Ovary (tissue), 9 donors: Measurements from ENCODE around the gene POF1B. TPM values are rescaled to one million over a fixed set of nuclear protein-coding genes. Genes with fewer than 3 reads are reported as not detected.
A peak's percentile ranks its signal among the peaks of the same experiment; 100 is the strongest.
"Not testable (repeated sequence)": the region's sequence is repeated elsewhere in the genome, so short reads cannot be mapped to it uniquely, and the experiment has no call there.

Experiments
- DNase-seq, 5 donors: peaks; one replicate each; pipeline ENCODE4 v3.0.0-alpha.2; 2019 to 2020
- H3K27ac ChIP-seq, 2 donors: fragments of 200-600 bp; one replicate each; pipeline versions ENCODE4 v1.5.1 to v1.8.0; 2019 to 2022
- H3K27me3 ChIP-seq: fragments of 200-600 bp; one replicate; pipeline ENCODE4 v1.8.0; 2022
- H3K36me3 ChIP-seq: fragments of 200-600 bp; sonication (generic); one replicate; pipeline ENCODE4 v1.5.1; 2019
- H3K4me1 ChIP-seq: one replicate; pipeline ENCODE4 v1.8.1; 2013; ENCODE audit warnings: mild to moderate bottlenecking, moderate library complexity; ENCODE audit not compliant: insufficient read depth
- H3K4me3 ChIP-seq: fragments of 200-600 bp; sonication (generic); one replicate; pipeline ENCODE4 v1.5.1; 2017
- H3K9me3 ChIP-seq, 2 donors: fragments of 200-600 bp in 1 of 2; sonication (generic) in 1 of 2; one replicate each; pipeline versions ENCODE4 v1.5.1 to v1.8.1; 2013 to 2019; ENCODE audit warnings: mild to moderate bottlenecking in 1 of 2, moderate library complexity in 1 of 2
- EP300 ChIP-seq: sonication (generic); formaldehyde crosslinking; IDR thresholded peaks from one replicate; pipeline ENCODE4 v1.6.1; 2017; ENCODE audit warnings: antibody characterized with exemption
- POLR2A ChIP-seq: fragments of 450-650 bp; IDR thresholded peaks from one replicate; pipeline ENCODE4 v1.6.1; 2017; ENCODE audit warnings: antibody characterized with exemption, mild to moderate bottlenecking, moderate library complexity
- WGBS, 3 donors: extraction: QIAGEN DNeasy Blood & Tissue Kit in 1 of 3; methylation state at CpG; one replicate each; pipeline versions ENCODE4 v1.1.5 to v1.1.7; 2013 to 2017; 5-methylcytosine and 5-hydroxymethylcytosine counted together
- intact Hi-C, 4 donors: fragments of 100-400 bp; cut with DNase I; formaldehyde crosslinking; loops; one replicate each; pipeline versions ENCODE4 v1.11.0 to v1.15.1; 2022 to 2023
- polyA plus RNA-seq, 2 donors: library from polyadenylated mRNA; stranded (reverse); fragments of 200-250 nt in 1 of 2; fragments of 350-450 nt in 1 of 2; fragmentation: Illumina TruSeq in 1 of 2; extraction: RNeasy Lipid Tissue Mini Kit (QIAGEN cat#74804) in 1 of 2; gene quantifications; one replicate each; pipeline ENCODE4 v1.2.3, GENCODE V29; 2013 to 2014
- total RNA-seq, 7 donors: library from RNA; depleted of rRNA in 2 of 7; stranded (reverse); fragments of >200 nt in 2 of 7; fragmentation: NEBNext Ultra II Directional in 3 of 7; extraction: Animal tissue kit (Norgen Biotek cat#: 25700) in 3 of 7; gene quantifications; one replicate each; pipeline versions ENCODE4 v1.1.0 to v1.2.4, GENCODE V29; 2016 to 2023
- TF ChIP-seq, protein P1 (sequence below), 3 donors: fragments of 450-650 bp in 2 of 3; fragments of 200-600 bp in 1 of 3; IDR thresholded peaks; one replicate each; pipeline versions ENCODE4 v1.5.1 to v1.8.0; 2016 to 2022; ENCODE audit warnings: antibody characterized with exemption in 3 of 3, mild to moderate bottlenecking in 1 of 3
- donor health status: DM: no; HTN: no; CAD: no; lungs with moderate emphysema.
- donor health status: DM: no; HTN: no; CAD: no.
- donor health status: Bipolar disorder and iron deficiency.
- donor health status: DM: yes; HTN: yes; CAD: no.
- donor health status: DM: no; HTN: no; CAD: no.
- donor health status: DM: yes; HTN: yes; CAD: no.

The POF1B gene
- total and polyA plus RNA-seq, 9 donors: 0.07 to 2.9 (median 0.54) TPM

DNA sequence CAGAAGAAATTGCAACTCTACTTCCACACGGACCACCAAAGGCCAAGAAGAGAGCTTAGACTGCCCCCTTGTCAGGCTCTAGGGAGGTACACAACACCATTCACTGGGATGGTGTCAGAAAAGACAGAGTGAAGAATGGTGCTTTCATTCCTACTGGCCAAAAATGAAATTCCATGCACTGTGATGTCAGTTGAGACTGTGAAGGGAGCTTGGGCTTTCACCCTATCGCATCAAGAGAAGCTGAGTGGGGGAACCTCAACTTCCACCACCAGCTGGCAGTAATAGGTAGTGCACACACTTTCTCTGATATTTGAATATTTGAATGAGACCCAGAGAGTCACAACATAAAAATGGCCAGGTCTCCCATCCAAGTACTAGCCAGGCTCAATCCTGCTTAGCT is 69.7 kb downstream of the POF1B start:
- Histone ChIP-seq H3K27ac (no peak overlapping the region), H3K4me1 (no peaks in the 10 kb centered on the region), H3K27me3 (no peaks in the 10 kb centered on the region), H3K36me3 (no peaks in the 10 kb centered on the region), H3K9me3 (no peaks in the 10 kb centered on the region), H3K4me3 (no peak overlapping the region)
- intact Hi-C loops: no loop called here
- TF ChIP-seq, protein P1, sequence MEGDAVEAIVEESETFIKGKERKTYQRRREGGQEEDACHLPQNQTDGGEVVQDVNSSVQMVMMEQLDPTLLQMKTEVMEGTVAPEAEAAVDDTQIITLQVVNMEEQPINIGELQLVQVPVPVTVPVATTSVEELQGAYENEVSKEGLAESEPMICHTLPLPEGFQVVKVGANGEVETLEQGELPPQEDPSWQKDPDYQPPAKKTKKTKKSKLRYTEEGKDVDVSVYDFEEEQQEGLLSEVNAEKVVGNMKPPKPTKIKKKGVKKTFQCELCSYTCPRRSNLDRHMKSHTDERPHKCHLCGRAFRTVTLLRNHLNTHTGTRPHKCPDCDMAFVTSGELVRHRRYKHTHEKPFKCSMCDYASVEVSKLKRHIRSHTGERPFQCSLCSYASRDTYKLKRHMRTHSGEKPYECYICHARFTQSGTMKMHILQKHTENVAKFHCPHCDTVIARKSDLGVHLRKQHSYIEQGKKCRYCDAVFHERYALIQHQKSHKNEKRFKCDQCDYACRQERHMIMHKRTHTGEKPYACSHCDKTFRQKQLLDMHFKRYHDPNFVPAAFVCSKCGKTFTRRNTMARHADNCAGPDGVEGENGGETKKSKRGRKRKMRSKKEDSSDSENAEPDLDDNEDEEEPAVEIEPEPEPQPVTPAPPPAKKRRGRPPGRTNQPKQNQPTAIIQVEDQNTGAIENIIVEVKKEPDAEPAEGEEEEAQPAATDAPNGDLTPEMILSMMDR (IDR thresholded peaks at IDR 0.05): no peak
- TF ChIP-seq POLR2A: no peak
- no peak for DNase-seq
- 63 to 78% (median 67%) methylated on average over 2 of the region's 2 CpGs for WGBS, 3 donors

DNA sequence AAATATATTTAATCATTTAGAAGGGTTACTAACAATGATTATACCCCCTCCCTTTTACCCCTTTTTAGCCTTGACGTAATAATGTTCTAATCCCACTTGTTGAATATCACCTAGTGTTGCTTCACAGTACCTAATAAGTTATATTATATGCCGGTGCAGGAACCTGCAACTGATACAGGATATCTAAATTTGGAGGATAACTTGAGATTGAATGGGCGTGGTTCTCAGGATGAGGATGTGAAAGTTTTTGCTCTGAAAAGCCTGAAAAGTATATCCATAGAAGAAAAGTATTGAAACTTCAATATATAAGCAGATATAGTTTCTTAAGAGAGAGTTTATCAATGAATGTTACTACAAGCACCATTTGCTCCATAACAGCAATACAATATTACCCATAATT is 75.9 kb downstream of the POF1B start:
- 69 to 77% (median 71%) methylated on average over 3 of the region's 3 CpGs for WGBS, 3 donors
- no peaks in the 10 kb centered on the region for H3K27me3 ChIP-seq
- DNase-seq: no peak
- H3K27ac ChIP-seq: no peak overlapping the region
- no peaks in the 10 kb centered on the region for H3K4me1 ChIP-seq
- H3K36me3 ChIP-seq: no peaks in the 10 kb centered on the region
- H3K4me3 ChIP-seq: no peak overlapping the region
- H3K9me3 ChIP-seq: no peaks in the 10 kb centered on the region
- TF ChIP-seq EP300 (no peak), POLR2A (no peak)
- TF ChIP-seq, protein P1 (IDR thresholded peaks at IDR 0.05): no peak
- intact Hi-C loops: no loop called here

DNA sequence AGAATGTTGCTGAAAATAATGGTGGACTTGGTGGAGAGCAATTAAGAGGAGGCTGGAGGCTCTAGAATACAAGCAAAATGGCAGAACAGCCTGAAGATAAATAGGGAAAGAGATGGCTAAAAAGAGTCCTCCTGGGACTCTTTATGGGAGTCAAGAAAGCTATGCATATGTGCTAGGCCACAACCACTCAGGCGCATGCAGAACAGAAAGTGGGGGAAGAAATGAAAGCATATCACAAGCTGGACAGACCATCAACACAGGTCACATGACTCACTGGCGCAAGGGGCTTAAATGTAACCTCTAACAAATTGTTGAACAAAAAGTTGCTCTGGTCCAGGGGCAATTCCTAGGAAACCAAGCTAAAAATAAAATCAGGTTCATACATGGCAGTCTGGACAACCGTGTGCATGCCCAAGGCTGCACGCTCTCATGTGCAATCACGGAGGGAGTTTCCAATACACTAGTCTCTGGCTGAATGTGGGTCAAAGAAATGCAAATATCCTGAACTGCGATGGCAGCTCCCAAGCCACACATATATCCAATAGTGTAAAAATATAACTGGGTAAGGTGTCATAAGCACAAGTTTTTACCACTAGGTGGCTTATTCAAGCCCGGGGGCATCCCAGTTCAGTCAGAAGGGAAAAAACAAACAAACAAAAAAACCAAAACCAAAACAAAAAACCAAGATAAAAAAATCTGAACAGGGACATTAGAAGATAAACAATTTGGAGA is 90.3 kb downstream of the POF1B start:
- H3K9me3 ChIP-seq: no peaks in the 10 kb centered on the region
- no peaks in the 10 kb centered on the region for H3K4me1 ChIP-seq
- no peak overlapping the region for H3K27ac ChIP-seq
- no peaks in the 10 kb centered on the region for H3K36me3 ChIP-seq
- intact Hi-C loops: no loop called here
- TF ChIP-seq EP300 (no peak), POLR2A (no peak)
- TF ChIP-seq, protein P1 (IDR thresholded peaks at IDR 0.05): no peak
- WGBS, 3 donors: 75 to 77% (median 76%) methylated on average over 7 of the region's 7 CpGs
- no peak for DNase-seq
- no peaks in the 10 kb centered on the region for H3K27me3 ChIP-seq
- no peak overlapping the region for H3K4me3 ChIP-seq

DNA sequence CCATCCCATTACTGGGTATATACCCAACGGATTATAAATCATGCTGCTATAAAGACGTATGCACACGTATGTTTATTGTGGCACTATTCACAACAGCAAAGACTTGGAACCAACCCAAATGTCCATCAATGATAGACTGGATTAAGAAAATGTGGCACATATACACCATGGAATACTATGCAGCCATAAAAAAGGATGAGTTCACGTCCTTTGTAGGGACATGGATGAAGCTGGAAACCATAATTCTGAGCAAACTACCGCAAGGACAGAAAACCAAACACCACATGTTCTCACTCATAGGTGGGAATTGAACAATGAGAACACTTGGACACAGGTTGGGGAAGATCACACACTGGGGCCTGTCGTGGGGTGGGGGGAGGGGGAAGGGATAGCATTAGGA is 94.2 kb downstream of the POF1B start:
- H3K36me3 ChIP-seq, H3K27me3 ChIP-seq, intact Hi-C loops, H3K27ac ChIP-seq, DNase-seq, H3K9me3 ChIP-seq, H3K4me3 ChIP-seq, H3K4me1 ChIP-seq: not testable (repeated sequence)
- 85 to 89% (median 88%) methylated on average over 6 of the region's 6 CpGs for WGBS, 3 donors

DNA sequence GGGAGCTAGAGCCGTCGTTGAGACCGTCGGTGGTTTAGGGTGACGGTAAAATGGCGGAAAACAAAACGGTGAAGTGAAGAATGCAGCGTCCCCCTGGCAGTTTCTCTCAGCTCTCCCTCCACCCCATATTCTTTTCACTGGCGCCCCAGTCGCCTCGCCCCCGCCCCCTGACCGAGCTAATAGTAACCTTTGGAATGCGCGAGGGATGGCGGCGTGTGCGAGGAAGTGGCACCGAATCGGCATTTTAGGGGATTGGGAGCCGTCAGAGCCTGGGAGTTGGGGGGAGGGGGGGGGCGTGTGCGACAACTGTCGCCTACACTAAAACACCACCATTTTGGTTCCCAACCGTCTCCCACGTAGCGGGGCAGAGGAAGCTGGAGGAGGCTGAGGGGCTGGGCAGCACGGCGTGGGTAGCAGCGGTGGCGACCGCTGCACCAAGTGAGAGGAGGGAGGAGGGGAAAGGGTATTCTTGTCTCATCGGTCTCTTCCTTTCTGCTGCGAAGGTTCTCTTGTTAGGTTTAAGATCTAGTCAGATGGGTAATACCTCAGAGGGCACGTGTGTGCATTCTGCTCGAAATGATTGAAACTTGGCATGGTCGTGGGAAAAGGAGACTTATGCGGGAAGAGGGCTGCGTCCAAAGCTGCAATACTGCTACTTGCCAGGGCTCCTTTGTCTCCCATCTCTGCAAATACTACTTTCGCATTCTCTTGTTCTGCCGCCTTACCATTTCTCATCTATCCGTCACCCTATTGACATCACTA is 134.8 kb downstream of the POF1B start:
- no peaks in the 10 kb centered on the region for H3K9me3 ChIP-seq
- intact Hi-C loops: no loop called here
- TF ChIP-seq EP300: no peak
- no peak for TF ChIP-seq POLR2A
- TF ChIP-seq, protein P1 (IDR thresholded peaks at IDR 0.05): no peak
- no peaks in the 10 kb centered on the region for H3K27me3 ChIP-seq
- H3K4me1 ChIP-seq: no peaks in the 10 kb centered on the region
- no peaks in the 10 kb centered on the region for H3K36me3 ChIP-seq
- H3K27ac ChIP-seq: peak overlapping the region in 1 of 2 donors; percentile 29
- peak overlapping the region; percentile 53 for H3K4me3 ChIP-seq
- WGBS, 3 donors: 28 to 38% (median 32%) methylated on average over 41 to 42 of the region's 42 CpGs
- DNase-seq: peak in 4 of 5 donors; percentile 10 to 27 (median 16)
